Epithelial cell of esophagus (primary cell): ENCODE results near the gene RXRG.
A peak's percentile ranks its signal among the peaks of the same experiment; 100 is the strongest.

Experiments
- DNase-seq: peaks from one replicate; pipeline ENCODE4 v3.0.0; 2010; ENCODE audit warnings: low read depth
- H3K4me3 ChIP-seq: 2 replicates; pipeline ENCODE4 v1.5.1; 2011; ENCODE audit warnings: mild to moderate bottlenecking, low read length, control low read depth
- TF ChIP-seq, protein P1 (sequence below): IDR thresholded peaks from 2 replicates; pipeline ENCODE4 v1.5.1; 2011; ENCODE audit warnings: low read depth, mild to moderate bottlenecking, low read length, control low read depth, inconsistent platforms; ENCODE audit not compliant: insufficient read depth; ENCODE audit errors: missing control alignments

Gene RXRG

DNA sequence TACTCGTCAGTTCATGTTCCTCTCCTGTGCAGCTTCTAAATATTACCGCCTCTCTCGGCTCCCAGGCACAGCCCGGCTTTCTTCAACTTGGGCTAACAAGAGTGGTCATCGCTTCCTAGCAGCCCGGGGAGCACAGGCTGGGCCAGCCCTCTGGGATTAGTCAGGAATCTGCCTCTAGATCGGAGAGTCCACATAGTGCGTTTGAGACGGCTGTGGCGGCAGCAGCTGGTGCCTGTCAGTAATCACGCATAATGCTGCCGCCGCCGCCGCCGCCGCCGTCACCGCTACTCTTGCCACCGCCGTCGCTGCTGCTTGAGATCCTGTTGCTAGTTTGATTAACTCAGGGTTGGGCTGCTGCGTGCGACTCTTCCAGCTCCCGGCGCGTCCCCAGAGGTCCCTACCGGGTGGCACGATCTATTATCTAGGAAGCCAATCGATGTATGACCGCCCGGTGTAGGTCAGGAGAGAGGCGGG is at the start of gene RXRG:
Gene RXRG (minus strand): TSS at position 230 of the 474 bp plus-strand sequence. CDS start 233 bp downstream, outside the sequence.
- peak; percentile 9 for DNase-seq
- TF ChIP-seq, protein P1, sequence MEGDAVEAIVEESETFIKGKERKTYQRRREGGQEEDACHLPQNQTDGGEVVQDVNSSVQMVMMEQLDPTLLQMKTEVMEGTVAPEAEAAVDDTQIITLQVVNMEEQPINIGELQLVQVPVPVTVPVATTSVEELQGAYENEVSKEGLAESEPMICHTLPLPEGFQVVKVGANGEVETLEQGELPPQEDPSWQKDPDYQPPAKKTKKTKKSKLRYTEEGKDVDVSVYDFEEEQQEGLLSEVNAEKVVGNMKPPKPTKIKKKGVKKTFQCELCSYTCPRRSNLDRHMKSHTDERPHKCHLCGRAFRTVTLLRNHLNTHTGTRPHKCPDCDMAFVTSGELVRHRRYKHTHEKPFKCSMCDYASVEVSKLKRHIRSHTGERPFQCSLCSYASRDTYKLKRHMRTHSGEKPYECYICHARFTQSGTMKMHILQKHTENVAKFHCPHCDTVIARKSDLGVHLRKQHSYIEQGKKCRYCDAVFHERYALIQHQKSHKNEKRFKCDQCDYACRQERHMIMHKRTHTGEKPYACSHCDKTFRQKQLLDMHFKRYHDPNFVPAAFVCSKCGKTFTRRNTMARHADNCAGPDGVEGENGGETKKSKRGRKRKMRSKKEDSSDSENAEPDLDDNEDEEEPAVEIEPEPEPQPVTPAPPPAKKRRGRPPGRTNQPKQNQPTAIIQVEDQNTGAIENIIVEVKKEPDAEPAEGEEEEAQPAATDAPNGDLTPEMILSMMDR, result no peak
- H3K4me3 ChIP-seq, result no peak within 1 kb of the TSS

GRCh38 chr1:165492845-165493373 is 48.0 kb upstream of the RXRG start:
- no peak overlapping the region for H3K4me3 ChIP-seq
- DNase-seq, result no peak
- TF ChIP-seq, protein P1, result no peak

DNA sequence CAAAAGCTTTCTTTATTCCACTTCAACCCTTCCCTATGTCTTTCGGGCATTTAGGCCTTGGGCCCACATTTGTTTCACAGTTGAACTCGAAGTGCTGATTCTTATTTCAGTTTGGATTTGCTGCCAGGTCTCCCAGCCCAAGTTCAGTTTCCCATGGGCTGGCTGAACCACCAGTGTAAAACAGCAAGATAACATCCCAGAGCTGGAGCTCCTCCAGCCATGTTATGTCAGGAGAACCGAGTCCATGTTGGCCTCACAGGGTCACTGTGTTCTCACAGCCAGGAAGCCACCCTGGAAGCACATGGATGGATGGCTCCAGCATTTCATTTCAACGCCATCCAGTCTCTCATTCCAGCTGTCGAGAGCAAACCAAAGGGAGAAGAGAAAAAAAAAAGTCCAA is 45.2 kb upstream of the RXRG start:
- TF ChIP-seq, protein P1, result no peak
- no peak overlapping the region for H3K4me3 ChIP-seq
- no peak for DNase-seq

- no peak for DNase-seq
- no peak overlapping the region for H3K4me3 ChIP-seq
- TF ChIP-seq, protein P1, result no peak
These were observed 43.0 kb upstream of the RXRG start for GRCh38 chr1:165487921-165488320.

DNA sequence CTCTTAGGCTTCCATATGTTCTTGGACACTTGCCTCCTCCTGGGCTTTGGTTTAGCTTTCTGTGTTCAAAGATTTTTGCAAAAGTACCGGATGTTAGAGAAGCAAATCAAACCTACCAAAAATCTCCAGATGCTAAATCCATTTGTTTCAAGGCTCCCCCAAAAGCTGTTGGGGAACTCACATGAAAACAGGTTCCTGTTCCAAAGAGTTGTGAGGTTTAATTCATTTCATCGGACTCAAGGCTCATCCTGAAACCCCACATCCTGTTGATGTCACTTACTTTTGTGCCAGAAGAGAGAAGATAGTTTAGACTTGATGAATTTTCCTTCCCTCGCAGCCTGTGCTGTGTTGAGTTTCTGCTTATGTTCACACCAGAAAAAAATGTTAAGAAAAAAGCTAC is 41.7 kb upstream of the RXRG start:
- no peak overlapping the region for H3K4me3 ChIP-seq
- TF ChIP-seq, protein P1, result no peak
- DNase-seq, result no peak

GRCh38 chr1:165485716-165486115 is 40.8 kb upstream of the RXRG start:
- no peak overlapping the region for H3K4me3 ChIP-seq
- TF ChIP-seq, protein P1, result no peak
- DNase-seq, result no peak

GRCh38 chr1:165484532-165484931 is 39.6 kb upstream of the RXRG start:
- TF ChIP-seq, protein P1, result no peak
- no peak for DNase-seq
- H3K4me3 ChIP-seq, result no peak overlapping the region
